Esophagus muscularis mucosa (tissue), 3 donors: ENCODE measurements around the gene SLC35F5.
"Not testable (repeated sequence)": the region's sequence is repeated elsewhere in the genome, so short reads cannot be mapped to it uniquely, and the experiment has no call there.

Experiments used
- POLR2A ChIP-seq: fragments of 450-650 bp; IDR thresholded peaks from one replicate; pipeline ENCODE4 v1.6.1; 2017; ENCODE audit warnings: antibody characterized with exemption, moderate library complexity, mild to moderate bottlenecking, low read depth
- TF ChIP-seq, protein P1 (sequence below), 3 experiments: fragments of 200-600 bp in 2 of 3; fragments of 450-650 bp in 1 of 3; sonication (generic) in 2 of 3; IDR thresholded peaks; one replicate each; pipeline ENCODE4 v1.5.1; 2017 to 2019; ENCODE audit warnings: antibody characterized with exemption in 3 of 3, mild to moderate bottlenecking in 2 of 3, moderate library complexity in 1 of 3

DNA sequence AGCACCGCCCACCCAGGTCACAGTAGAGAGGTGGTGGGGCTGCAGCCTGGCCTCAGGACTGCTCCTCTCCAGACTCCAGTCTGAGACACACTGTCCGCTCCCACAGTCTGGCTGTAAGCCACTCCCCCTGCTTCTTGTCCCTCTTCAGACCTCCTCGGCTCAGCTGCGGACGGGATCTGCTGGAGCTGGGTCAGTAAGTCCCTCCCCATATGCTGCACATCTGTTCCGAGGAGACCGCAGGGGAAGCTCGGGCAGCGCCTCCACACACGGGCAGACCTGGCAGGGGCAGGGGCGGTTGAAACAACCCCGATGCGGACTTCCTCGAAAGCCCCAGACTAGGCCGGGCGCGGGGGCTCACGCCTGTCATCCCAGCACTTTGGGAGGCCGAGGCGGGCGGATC, 87.4 kb downstream of the SLC35F5 start:
- not testable (repeated sequence) for TF ChIP-seq POLR2A
- TF ChIP-seq, protein P1, sequence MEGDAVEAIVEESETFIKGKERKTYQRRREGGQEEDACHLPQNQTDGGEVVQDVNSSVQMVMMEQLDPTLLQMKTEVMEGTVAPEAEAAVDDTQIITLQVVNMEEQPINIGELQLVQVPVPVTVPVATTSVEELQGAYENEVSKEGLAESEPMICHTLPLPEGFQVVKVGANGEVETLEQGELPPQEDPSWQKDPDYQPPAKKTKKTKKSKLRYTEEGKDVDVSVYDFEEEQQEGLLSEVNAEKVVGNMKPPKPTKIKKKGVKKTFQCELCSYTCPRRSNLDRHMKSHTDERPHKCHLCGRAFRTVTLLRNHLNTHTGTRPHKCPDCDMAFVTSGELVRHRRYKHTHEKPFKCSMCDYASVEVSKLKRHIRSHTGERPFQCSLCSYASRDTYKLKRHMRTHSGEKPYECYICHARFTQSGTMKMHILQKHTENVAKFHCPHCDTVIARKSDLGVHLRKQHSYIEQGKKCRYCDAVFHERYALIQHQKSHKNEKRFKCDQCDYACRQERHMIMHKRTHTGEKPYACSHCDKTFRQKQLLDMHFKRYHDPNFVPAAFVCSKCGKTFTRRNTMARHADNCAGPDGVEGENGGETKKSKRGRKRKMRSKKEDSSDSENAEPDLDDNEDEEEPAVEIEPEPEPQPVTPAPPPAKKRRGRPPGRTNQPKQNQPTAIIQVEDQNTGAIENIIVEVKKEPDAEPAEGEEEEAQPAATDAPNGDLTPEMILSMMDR (IDR thresholded peaks at IDR 0.05): not testable (repeated sequence)
